ENCODE measurements around the gene SAMD1.

SAMD1 gene

GRCh38 chr19:14078411-14078810 is 12.1 kb downstream of the SAMD1 start:
- no peak for DNase-seq (ENCODE audit: low read depth in 1 of 2, low spot score in 1 of 2)
- in situ Hi-C loops (cut with HindIII; ENCODE audit: low pct_unique_long_range_greater_than_20kb, low sequenced_read_pairs), result no loop called here
- no peak for TF ChIP-seq JUND (IDR thresholded peaks at IDR 0.05; ENCODE audit: low read depth)

GRCh38 chr19:14073925-14074838 is 16.4 kb downstream of the SAMD1 start:
- TF ChIP-seq JUND (IDR thresholded peaks at IDR 0.05; ENCODE audit: low read depth), result no peak
- DNase-seq (ENCODE audit: low read depth in 1 of 2, low spot score in 1 of 2), result no peak
- in situ Hi-C loops (cut with HindIII; ENCODE audit: low pct_unique_long_range_greater_than_20kb, low sequenced_read_pairs), result no loop called here

- peak; percentile 72 to 76 for DNase-seq (ENCODE audit: low read depth in 1 of 2, low spot score in 1 of 2)
- no peak for TF ChIP-seq JUND (IDR thresholded peaks at IDR 0.05; ENCODE audit: low read depth)
- in situ Hi-C loops (cut with HindIII; ENCODE audit: low pct_unique_long_range_greater_than_20kb, low sequenced_read_pairs), result no loop called here
Observed at GRCh38 chr19:14073261-14073924, 17.2 kb downstream of the SAMD1 start.

- DNase-seq (ENCODE audit: low read depth in 1 of 2, low spot score in 1 of 2), result peak in 1 of 2 experiments; percentile 30
- TF ChIP-seq JUND (IDR thresholded peaks at IDR 0.05; ENCODE audit: low read depth), result no peak
- in situ Hi-C loops (cut with HindIII; ENCODE audit: low pct_unique_long_range_greater_than_20kb, low sequenced_read_pairs), result no loop called here
Observed at GRCh38 chr19:14072535-14073260, 17.9 kb downstream of the SAMD1 start, which contains the start of gene MISP3. MISP3 (plus strand) TSS chr19:14072786; CDS start chr19:14073310, 524 bp downstream.

GRCh38 chr19:14070268-14071050 is 20.1 kb downstream of the SAMD1 start:
- no peak for DNase-seq (ENCODE audit: low read depth in 1 of 2, low spot score in 1 of 2)
- in situ Hi-C loops (cut with HindIII; ENCODE audit: low pct_unique_long_range_greater_than_20kb, low sequenced_read_pairs), result no loop called here
- TF ChIP-seq JUND (IDR thresholded peaks at IDR 0.05; ENCODE audit: low read depth), result no peak

GRCh38 chr19:14066134-14066533 is 24.4 kb downstream of the SAMD1 start:
- no peak for DNase-seq (ENCODE audit: low read depth in 1 of 2, low spot score in 1 of 2)
- in situ Hi-C loops (cut with HindIII; ENCODE audit: low pct_unique_long_range_greater_than_20kb, low sequenced_read_pairs), result no loop called here
- TF ChIP-seq JUND (IDR thresholded peaks at IDR 0.05; ENCODE audit: low read depth), result no peak

GRCh38 chr19:14063105-14063504 is 27.4 kb downstream of the SAMD1 start:
- no peak for DNase-seq (ENCODE audit: low read depth in 1 of 2, low spot score in 1 of 2)
- in situ Hi-C loops (cut with HindIII; ENCODE audit: low pct_unique_long_range_greater_than_20kb, low sequenced_read_pairs), result no loop called here
- TF ChIP-seq JUND (IDR thresholded peaks at IDR 0.05; ENCODE audit: low read depth), result no peak

GRCh38 chr19:14062558-14062855 is 28.0 kb downstream of the SAMD1 start:
- TF ChIP-seq JUND (IDR thresholded peaks at IDR 0.05; ENCODE audit: low read depth), result no peak
- DNase-seq (ENCODE audit: low read depth in 1 of 2, low spot score in 1 of 2), result no peak
- in situ Hi-C loops (cut with HindIII; ENCODE audit: low pct_unique_long_range_greater_than_20kb, low sequenced_read_pairs), result no loop called here

GRCh38 chr19:14061751-14062557 is 28.6 kb downstream of the SAMD1 start, which contains the start of gene PALM3:
PALM3 (minus strand) TSS chr19:14062076; CDS start chr19:14061980, 96 bp downstream.
- in situ Hi-C loops (cut with HindIII; ENCODE audit: low pct_unique_long_range_greater_than_20kb, low sequenced_read_pairs), result no loop called here
- TF ChIP-seq JUND (IDR thresholded peaks at IDR 0.05; ENCODE audit: low read depth), result no peak
- peak; percentile 37 to 57 for DNase-seq (ENCODE audit: low read depth in 1 of 2, low spot score in 1 of 2)

- in situ Hi-C loops (cut with HindIII; ENCODE audit: low pct_unique_long_range_greater_than_20kb, low sequenced_read_pairs), result no loop called here
- no peak for DNase-seq (ENCODE audit: low read depth in 1 of 2, low spot score in 1 of 2)
- TF ChIP-seq JUND (IDR thresholded peaks at IDR 0.05; ENCODE audit: low read depth), result no peak
Observed at GRCh38 chr19:14061081-14061749, 29.3 kb downstream of the SAMD1 start.

- in situ Hi-C loops (cut with HindIII; ENCODE audit: low pct_unique_long_range_greater_than_20kb, low sequenced_read_pairs), result no loop called here
- DNase-seq (ENCODE audit: low read depth in 1 of 2, low spot score in 1 of 2), result no peak
- no peak for TF ChIP-seq JUND (IDR thresholded peaks at IDR 0.05; ENCODE audit: low read depth)
Observed at GRCh38 chr19:14059652-14060155, 30.8 kb downstream of the SAMD1 start.

Data from T47D (cell line).